ENCODE results near the gene TENM4.

Gene TENM4

DNA sequence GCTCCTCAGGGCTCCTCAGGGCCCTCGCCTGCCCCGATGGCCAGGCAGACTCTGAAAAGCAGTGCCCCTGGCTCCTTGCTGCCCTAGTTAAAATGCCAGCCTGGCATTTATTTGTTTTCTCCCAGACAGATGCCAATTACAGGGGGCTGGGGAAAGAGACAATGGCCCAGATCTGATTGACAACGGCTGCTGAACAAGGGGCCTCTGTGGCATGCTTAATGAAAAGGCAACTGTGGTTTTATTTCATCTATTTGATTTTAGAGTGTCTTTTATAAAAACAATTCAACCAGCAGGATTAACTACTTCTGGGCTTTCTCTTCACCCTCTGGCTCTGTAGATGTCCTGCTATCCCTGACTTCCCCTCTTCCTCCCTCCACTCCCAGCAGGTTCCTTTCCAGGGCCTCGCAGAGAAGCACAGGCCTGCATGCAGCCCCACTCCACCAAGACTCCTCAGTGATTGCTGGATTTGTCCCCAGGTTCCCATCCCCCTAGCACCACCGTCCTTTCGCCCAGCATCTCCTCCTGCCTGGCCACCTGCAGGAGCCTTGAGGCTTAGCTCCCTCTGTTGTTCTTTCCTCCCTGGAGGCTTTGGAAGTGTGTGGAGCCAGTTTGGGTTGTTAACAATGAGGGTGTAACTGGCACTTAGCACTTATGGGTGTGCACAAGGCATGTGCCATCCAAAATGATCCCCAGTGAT, 171.1 kb downstream of the TENM4 start:
- no peak for DNase-seq
- no peak overlapping the region for H3K4me3 Mint-ChIP-seq
- peaks cover 3% of the 10 kb centered on the region for H3K27me3 Mint-ChIP-seq (ENCODE audit: low read depth, poor library complexity)
- peaks cover 38% of the 10 kb centered on the region for H3K4me1 Mint-ChIP-seq
- peaks cover 5% of the 10 kb centered on the region for H3K36me3 Mint-ChIP-seq (ENCODE audit: low read depth)
- TF ChIP-seq CTCF (IDR thresholded peaks at IDR 0.05), result no peak
- no peak overlapping the region for H3K27ac Mint-ChIP-seq
- H3K9me3 Mint-ChIP-seq, result no peaks in the 10 kb centered on the region

DNA sequence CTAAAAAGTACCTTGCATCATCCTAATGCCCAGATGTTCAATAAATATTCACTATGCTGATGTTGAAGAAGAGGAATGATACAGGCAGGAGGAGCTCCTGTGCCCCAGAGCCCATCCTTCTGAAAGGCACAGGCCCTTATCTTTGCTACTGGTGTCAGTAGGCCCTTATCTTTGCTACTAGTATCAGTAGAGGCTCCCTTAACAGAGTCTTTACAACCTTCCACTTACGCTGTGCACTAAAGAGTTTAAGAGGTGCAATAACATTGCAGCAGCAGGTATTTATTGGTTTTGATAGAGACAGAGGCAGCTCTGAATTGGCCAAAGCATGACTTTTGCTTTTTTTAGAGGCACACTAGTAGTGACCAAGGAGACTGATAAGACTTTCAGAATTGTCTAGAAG, 174.4 kb downstream of the TENM4 start:
- peaks cover 35% of the 10 kb centered on the region for H3K4me1 Mint-ChIP-seq
- no peaks in the 10 kb centered on the region for H3K27me3 Mint-ChIP-seq (ENCODE audit: low read depth, poor library complexity)
- no peak for DNase-seq
- H3K4me3 Mint-ChIP-seq, result no peak overlapping the region
- H3K27ac Mint-ChIP-seq, result no peak overlapping the region
- no peak for TF ChIP-seq CTCF (IDR thresholded peaks at IDR 0.05)
- no peaks in the 10 kb centered on the region for H3K9me3 Mint-ChIP-seq
- H3K36me3 Mint-ChIP-seq (ENCODE audit: low read depth), result no peaks in the 10 kb centered on the region

DNA sequence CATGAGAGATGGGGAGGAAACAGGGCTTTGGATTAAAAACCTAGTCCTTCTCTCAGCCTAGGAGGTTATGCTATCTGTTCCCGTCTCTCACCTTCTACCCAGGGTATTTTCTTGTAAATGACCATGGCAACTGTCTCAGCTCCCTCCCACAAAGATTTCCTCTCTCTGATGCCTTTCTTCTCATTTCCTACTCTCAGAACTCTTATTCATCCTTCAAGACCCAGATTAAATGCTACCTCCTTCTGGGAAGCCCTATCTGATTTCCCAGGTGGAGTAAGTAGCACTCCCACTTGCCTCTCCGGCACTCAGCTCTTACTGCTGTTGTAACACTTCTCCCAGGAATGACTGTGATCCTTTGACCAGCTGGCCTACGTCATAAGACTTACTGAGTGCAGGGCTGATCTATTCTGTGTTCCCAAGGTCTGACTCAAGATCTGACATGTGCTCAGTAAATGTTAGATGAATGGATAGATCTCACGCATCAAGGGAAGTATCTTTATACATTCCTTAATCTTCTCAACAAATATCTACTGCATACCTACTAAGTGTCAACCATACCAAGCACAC, 175.0 kb downstream of the TENM4 start:
- no peak for DNase-seq
- Mint-ChIP-seq H3K9me3 (no peaks in the 10 kb centered on the region), H3K36me3 (ENCODE audit: low read depth) (no peaks in the 10 kb centered on the region), H3K4me3 (no peak overlapping the region), H3K27ac (no peak overlapping the region), H3K27me3 (ENCODE audit: low read depth, poor library complexity) (no peaks in the 10 kb centered on the region), H3K4me1 (peaks cover 36% of the 10 kb centered on the region)
- no peak for TF ChIP-seq CTCF (IDR thresholded peaks at IDR 0.05)

DNA sequence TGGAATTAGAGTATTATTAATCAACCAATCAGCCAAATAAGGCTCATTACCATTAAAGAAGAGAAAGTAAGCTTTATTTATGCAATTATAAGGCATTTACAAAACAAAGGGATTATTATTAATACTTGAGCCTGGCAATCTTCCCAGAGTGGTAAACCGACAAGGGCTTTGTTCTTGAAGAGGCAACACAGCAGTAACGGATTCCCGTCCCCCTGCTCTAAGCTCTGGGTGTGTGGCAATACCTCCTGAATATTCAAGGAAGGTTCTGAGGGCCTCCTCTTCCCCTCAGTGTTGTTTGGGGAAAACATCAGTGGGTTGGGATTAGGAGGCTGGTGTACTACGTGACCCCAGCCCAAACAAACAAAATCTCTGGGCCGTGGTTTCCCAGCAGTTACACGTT, 176.5 kb downstream of the TENM4 start:
- H3K27ac Mint-ChIP-seq, result no peak overlapping the region
- no peak overlapping the region for H3K4me3 Mint-ChIP-seq
- DNase-seq, result no peak
- peaks cover 21% of the 10 kb centered on the region for H3K4me1 Mint-ChIP-seq
- no peaks in the 10 kb centered on the region for H3K27me3 Mint-ChIP-seq (ENCODE audit: low read depth, poor library complexity)
- no peaks in the 10 kb centered on the region for H3K36me3 Mint-ChIP-seq (ENCODE audit: low read depth)
- H3K9me3 Mint-ChIP-seq, result no peaks in the 10 kb centered on the region
- no peak for TF ChIP-seq CTCF (IDR thresholded peaks at IDR 0.05)

DNA sequence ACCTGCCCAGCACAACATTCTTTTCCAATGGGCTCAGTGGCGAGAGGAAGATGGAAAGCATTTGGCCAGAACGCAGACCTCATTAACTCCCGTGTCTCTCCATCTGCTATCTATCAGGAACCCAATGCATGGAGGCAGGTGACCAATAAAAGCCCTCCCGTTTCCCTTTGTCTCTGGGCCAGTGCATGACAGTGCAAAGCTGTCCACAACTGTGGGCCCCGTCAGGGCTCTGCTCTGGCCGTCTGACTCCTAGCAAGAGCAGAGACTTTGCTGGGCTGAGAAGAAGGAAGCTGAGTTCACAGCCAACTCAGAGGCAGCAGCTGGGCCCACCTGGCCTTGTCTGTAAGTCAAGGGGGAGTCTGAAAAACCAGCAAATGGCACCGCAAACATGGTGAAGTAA, 177.8 kb downstream of the TENM4 start:
- peak overlapping the region; percentile 37 for H3K27ac Mint-ChIP-seq
- H3K4me3 Mint-ChIP-seq, result no peak overlapping the region
- no peak for TF ChIP-seq CTCF (IDR thresholded peaks at IDR 0.05)
- H3K36me3 Mint-ChIP-seq (ENCODE audit: low read depth), result no peaks in the 10 kb centered on the region
- H3K4me1 Mint-ChIP-seq, result peaks cover 19% of the 10 kb centered on the region
- no peaks in the 10 kb centered on the region for H3K9me3 Mint-ChIP-seq
- no peak for DNase-seq
- H3K27me3 Mint-ChIP-seq (ENCODE audit: low read depth, poor library complexity), result no peaks in the 10 kb centered on the region

DNA sequence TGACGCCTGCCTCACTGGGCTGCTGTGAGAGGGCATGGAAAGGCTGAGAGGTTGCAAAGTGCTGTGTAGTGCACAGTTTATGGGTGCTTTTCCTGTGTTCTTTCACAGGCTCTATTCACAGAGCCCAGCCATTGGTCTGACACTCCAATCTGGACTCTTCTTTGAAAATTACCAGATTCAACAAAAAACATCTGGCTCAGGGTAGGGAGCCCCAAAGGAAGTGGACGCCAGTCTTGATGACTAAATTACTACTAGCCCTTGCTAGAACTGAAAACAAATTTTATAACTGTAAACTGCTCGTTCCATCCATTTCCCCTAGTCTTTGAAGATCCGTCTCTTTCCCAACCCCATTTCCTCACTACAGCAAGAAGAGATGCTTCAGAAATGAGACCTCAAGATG, 178.6 kb downstream of the TENM4 start:
- TF ChIP-seq CTCF (IDR thresholded peaks at IDR 0.05), result no peak
- Mint-ChIP-seq H3K4me1 (peaks cover 15% of the 10 kb centered on the region), H3K4me3 (no peak overlapping the region), H3K27ac (no peak overlapping the region), H3K9me3 (no peaks in the 10 kb centered on the region), H3K27me3 (ENCODE audit: low read depth, poor library complexity) (no peaks in the 10 kb centered on the region), H3K36me3 (ENCODE audit: low read depth) (no peaks in the 10 kb centered on the region)
- no peak for DNase-seq

All from nephron progenitor cell (in vitro differentiated cells).